NB4 (cell line): ENCODE measurements around the gene SYT2.

Experiments used
- DNase-seq: peaks from one replicate; pipeline ENCODE4 v3.0.0; 2010; ENCODE audit warnings: low read depth
- H3K4me3 ChIP-seq: one replicate; pipeline ENCODE4 v1.5.1; 2011; ENCODE audit warnings: mild to moderate bottlenecking, low read depth, low read length, moderate library complexity
- MYC ChIP-seq: IDR thresholded peaks from 2 replicates; pipeline ENCODE4 v1.6.1; 2011; ENCODE audit warnings: low read depth, low read length
- POLR2A ChIP-seq: IDR thresholded peaks from 2 replicates; pipeline ENCODE4 v1.6.1; 2011; ENCODE audit warnings: mild to moderate bottlenecking; ENCODE audit not compliant: insufficient read length; ENCODE audit errors: extremely low read depth
- TF ChIP-seq, protein P1 (sequence below): IDR thresholded peaks from one replicate; pipeline ENCODE4 v1.5.1; 2012; ENCODE audit warnings: low read depth, low read length
- TF ChIP-seq, protein P2 (sequence below): IDR thresholded peaks from 2 replicates; pipeline ENCODE4 v1.6.1; 2011; ENCODE audit warnings: low read depth, low read length

SYT2 gene

DNA sequence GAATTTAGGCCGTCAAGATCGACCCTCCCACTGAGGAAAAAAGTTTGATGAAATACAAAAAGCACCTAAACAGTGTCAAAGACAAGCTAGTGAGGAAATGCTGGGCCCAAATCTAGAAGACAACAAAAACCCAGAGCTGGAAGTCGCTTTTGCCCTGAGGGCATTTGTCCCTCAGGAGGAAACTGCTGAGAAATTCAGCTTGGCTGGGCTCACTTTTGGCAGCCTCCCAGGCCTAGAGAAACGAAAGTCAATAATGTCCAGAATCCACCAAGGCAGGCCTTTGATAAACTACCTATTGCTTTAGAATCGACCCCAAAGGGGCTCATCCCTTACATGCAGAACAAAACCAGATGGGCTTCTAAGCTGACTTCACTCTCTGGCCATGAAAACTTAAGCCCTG, 38.9 kb downstream of the SYT2 start:
- TF ChIP-seq MYC (no peak), POLR2A (no peak)
- TF ChIP-seq, protein P1, sequence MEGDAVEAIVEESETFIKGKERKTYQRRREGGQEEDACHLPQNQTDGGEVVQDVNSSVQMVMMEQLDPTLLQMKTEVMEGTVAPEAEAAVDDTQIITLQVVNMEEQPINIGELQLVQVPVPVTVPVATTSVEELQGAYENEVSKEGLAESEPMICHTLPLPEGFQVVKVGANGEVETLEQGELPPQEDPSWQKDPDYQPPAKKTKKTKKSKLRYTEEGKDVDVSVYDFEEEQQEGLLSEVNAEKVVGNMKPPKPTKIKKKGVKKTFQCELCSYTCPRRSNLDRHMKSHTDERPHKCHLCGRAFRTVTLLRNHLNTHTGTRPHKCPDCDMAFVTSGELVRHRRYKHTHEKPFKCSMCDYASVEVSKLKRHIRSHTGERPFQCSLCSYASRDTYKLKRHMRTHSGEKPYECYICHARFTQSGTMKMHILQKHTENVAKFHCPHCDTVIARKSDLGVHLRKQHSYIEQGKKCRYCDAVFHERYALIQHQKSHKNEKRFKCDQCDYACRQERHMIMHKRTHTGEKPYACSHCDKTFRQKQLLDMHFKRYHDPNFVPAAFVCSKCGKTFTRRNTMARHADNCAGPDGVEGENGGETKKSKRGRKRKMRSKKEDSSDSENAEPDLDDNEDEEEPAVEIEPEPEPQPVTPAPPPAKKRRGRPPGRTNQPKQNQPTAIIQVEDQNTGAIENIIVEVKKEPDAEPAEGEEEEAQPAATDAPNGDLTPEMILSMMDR = no peak
- TF ChIP-seq, protein P2, sequence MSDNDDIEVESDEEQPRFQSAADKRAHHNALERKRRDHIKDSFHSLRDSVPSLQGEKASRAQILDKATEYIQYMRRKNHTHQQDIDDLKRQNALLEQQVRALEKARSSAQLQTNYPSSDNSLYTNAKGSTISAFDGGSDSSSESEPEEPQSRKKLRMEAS = no peak
- DNase-seq = no peak
- no peak overlapping the region for H3K4me3 ChIP-seq

DNA sequence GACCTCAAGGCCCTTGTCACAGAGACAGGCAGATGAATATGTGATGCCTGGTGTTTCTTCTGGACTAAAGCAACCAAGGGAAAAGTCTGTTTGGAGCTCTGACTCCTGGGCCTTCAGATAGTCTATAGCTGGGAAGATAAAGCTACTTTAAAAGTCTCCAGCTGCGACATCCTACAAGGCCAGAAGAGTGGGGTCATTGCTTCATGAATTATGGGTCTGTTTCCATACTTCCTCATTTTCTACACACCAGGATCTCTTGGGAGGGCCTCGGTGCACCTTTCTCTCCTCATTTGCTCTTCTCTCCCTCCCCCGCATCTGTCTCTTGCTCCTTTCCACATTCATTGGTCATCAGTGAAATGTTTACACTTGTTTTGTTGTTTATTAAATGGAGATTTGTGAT, 44.8 kb downstream of the SYT2 start:
- DNase-seq = peak; percentile 56
- TF ChIP-seq, protein P2 = no peak
- no peak for TF ChIP-seq MYC
- TF ChIP-seq POLR2A = no peak
- no peak overlapping the region for H3K4me3 ChIP-seq

DNA sequence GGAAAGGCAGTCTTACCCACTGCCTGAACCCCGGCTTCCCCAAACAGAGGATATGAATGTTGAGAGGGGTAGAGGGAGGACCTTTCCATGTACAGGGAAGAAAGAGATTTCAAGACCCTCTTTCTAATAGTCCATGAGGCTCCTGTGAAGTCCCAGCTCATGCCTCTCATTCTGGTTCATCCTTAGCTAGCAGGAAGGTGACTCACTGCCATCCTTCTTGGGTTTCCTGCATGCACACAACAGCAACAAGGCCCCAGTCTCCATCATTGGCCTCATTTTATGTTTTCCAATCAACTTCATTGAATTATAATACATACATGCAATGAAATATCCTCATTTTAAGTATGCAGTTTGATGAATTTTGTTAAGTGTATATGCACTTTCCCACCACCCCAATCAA, 46.2 kb downstream of the SYT2 start:
- H3K4me3 ChIP-seq = no peak overlapping the region
- TF ChIP-seq, protein P2 = no peak
- TF ChIP-seq, protein P1 = no peak
- TF ChIP-seq MYC (no peak), POLR2A (no peak)
- no peak for DNase-seq

DNA sequence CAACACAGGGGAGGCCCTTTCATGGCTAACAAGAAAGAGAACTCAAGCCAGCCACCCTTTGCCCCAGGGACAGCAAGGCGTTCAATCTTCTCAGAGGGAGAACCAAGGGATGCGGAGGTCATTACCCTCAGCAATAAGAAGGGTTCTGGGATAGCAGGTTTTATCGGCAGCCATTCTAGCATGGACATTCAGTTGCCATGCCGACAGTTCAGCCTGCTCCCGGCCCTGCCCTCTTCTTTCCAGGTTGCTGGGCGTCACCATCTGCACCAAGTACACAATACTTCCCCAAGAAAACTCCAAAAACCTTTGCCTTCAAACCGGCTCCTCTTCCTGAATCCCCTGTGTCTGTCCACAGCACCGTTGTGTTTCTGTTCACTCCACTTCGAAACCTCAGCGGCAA, 47.1 kb downstream of the SYT2 start:
- DNase-seq = no peak
- H3K4me3 ChIP-seq = no peak overlapping the region
- TF ChIP-seq POLR2A (no peak), MYC (no peak)
- TF ChIP-seq, protein P1 = no peak
- TF ChIP-seq, protein P2 = no peak

DNA sequence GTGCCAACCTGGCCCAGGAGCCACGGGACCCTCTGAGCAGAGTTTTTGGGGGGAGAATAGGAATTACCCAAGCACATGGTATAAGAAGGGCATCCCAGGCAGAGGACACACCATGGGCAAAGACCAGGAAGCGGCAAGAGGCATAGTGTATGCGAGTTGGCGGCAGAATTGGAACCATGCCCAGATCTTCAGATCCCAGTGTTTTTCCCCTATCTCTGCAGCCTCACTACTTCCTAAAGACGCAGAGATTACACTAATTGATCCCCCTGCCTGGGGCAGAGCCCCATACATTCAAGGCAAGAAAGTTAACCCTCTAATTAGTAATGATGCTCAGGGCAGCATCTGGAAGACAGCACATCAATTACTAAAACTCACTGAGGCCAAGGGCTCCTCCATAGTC, 48.2 kb downstream of the SYT2 start:
- no peak for DNase-seq
- H3K4me3 ChIP-seq = no peak overlapping the region
- TF ChIP-seq, protein P1 = no peak

DNA sequence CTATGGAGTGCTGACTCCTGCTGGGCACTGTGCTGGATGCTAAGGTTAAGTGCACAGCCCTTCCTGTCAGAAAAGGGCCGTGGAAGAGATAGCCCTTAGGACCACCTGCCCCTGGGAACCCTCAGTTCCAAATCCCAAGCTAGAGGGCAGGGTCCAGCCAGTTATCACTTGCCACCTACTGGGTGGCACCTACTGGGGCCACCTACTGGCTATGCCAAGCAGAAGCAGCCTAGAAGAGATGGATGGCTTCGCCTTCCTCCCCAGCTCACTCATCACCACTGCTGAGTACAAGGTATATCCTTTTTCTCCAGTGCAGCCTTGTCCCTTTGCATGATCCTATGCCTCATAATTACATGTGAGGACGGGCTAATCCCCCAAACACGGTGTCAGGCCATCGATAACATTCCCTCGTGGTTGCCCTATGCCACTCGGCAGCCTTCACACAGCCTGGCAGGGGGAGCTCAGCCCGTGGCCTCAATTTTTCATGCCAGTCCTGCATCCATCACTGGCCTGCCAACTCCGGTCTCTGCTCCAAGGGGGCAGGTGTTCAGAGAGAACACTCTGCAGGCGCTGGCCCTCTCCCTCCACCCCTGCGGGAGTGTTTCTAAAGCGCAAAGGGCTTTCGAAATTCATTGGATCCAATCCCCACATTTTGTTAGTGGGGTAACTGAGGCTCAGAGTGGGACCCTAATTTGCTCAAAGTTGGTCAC, 49.0 kb downstream of the SYT2 start:
- no peak for DNase-seq
- H3K4me3 ChIP-seq = no peak overlapping the region
- TF ChIP-seq, protein P2 = no peak
- TF ChIP-seq MYC (no peak), POLR2A (no peak)
- TF ChIP-seq, protein P1 = peak; percentile 36
